ENCODE measurements around the gene CSNK2A1.
A peak's percentile ranks its signal among the peaks of the same experiment; 100 is the strongest.

The CSNK2A1 gene

DNA sequence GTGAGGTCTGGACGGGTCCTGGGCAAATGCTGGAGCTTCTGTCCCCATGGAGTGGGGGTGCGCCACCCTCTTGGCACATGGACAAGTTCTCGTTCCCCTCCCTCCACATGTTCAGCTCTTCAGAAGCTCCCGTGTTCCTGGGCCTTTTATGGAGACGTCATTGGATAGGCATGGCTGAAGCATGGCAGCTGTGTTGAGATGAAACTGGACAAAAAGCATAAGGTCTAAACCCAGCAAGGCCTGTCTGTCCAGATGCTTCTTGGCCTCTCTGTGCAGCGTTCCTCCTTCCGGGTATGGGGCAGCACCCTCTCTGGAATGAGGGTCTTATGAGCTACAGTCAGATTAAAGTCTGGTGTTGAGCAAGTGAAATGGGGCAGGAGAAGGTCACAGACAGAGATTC, 108.0 kb downstream of the CSNK2A1 start:
- no peak overlapping the region for H3K4me3 ChIP-seq (ENCODE audit: low read depth, low read length)
- TF ChIP-seq, protein P1, sequence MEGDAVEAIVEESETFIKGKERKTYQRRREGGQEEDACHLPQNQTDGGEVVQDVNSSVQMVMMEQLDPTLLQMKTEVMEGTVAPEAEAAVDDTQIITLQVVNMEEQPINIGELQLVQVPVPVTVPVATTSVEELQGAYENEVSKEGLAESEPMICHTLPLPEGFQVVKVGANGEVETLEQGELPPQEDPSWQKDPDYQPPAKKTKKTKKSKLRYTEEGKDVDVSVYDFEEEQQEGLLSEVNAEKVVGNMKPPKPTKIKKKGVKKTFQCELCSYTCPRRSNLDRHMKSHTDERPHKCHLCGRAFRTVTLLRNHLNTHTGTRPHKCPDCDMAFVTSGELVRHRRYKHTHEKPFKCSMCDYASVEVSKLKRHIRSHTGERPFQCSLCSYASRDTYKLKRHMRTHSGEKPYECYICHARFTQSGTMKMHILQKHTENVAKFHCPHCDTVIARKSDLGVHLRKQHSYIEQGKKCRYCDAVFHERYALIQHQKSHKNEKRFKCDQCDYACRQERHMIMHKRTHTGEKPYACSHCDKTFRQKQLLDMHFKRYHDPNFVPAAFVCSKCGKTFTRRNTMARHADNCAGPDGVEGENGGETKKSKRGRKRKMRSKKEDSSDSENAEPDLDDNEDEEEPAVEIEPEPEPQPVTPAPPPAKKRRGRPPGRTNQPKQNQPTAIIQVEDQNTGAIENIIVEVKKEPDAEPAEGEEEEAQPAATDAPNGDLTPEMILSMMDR (IDR thresholded peaks at IDR 0.05; ENCODE audit: insufficient read depth, low read depth, low read length, missing control alignments), result no peak

DNA sequence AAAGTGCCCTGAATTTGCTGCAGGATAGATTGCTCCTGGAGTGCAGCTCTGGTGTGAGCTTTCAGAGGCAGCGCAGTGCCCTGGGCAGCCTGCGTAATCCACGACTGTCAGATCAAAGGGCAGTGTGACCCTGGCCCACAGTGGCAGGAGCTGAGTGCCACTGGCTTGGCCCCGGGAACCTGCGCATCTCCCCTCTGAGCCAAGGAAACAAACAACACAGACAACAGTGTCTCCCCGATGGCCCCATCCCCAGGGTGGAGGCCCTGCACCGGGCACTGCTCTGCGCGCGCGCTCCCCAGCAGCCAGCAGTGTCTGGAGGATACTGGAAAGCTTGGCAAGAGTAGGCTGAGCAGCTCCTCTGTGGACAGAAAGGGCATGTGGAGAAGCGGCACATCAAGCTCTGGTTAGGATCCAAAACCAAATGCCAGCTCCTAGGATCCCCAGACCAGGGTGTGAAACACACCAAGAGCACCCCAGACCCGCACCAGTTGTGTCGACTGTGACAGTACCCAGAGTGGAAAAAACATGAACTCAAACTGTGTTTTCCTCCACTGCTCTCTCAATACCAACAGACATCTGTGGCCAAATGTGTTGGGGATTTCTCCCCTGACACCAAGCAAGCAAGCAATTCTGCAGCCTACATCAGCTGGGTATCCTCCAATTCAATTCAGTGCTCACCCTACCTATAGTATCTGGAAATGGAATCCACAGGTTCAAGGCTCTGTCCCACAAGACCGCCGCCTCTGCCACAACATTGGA, 108.8 kb downstream of the CSNK2A1 start:
- DNase-seq (ENCODE audit: low read depth), result no peak
- TF ChIP-seq, protein P1 (IDR thresholded peaks at IDR 0.05; ENCODE audit: insufficient read depth, low read depth, low read length, missing control alignments), result no peak
- no peak overlapping the region for H3K4me3 ChIP-seq (ENCODE audit: low read depth, low read length)

More for the DNA sequence above, 108.0 kb downstream of the CSNK2A1 start:
- DNase-seq (ENCODE audit: low read depth), result no peak

DNA sequence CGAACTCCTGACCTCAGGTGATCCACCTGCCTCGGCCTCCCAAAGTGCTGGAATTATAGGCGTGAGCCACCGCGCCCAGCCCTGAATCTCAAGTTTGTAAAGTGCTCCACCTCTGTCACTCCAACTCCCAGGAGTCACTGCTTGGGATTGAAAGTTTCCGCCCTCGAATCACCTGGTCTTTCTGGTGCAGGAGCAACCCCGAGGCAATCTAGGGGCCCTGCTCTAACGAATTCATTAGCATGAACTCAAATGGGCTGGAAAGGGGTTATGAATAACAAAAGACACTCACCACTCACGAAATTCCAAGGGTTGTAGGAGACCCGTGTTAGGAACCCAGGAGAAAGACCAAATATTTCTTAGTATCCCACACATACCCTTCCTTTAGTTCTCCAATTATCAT, 109.4 kb downstream of the CSNK2A1 start:
- DNase-seq (ENCODE audit: low read depth), result no peak
- TF ChIP-seq, protein P1 (IDR thresholded peaks at IDR 0.05; ENCODE audit: insufficient read depth, low read depth, low read length, missing control alignments), result no peak
- no peak overlapping the region for H3K4me3 ChIP-seq (ENCODE audit: low read depth, low read length)

DNA sequence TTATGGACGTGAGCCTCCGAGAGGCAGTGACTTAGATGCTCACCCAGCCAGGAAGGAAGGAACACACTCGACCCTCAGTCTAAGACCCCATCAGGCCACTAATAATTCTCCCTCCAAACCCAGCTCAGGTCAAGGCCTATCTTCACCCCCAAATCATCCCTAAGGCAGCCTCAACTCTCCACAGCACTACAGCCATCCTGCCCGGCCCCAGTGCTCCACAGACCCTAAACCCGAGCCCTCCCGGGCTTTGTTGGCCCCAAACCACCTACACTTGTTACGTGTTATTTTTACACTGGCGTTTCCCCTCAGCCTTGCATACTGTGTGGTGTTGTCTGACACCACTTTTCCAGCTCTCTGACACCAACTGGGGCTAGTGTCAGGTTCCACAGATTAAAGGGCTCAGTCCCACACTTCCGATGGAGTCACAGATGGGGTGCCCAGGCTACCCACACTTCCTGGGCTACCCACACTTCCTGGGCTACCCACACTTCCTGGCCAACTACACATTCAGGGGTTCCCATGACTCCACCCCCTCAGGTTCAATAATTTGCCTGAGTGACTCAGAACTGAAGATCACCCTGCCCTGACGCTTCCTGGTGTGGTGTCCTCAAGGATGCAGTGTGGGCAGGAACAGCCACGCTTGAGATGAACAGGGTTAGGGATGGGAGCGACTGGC, 110.2 kb downstream of the CSNK2A1 start:
- peak; percentile 89 for DNase-seq (ENCODE audit: low read depth)
- H3K4me3 ChIP-seq (ENCODE audit: low read depth, low read length), result 0 out of 2 replicates have a peak overlapping the region, but pooled peaks have one; percentile 13
- TF ChIP-seq, protein P1 (IDR thresholded peaks at IDR 0.05; ENCODE audit: insufficient read depth, low read depth, low read length, missing control alignments), result no peak

DNA sequence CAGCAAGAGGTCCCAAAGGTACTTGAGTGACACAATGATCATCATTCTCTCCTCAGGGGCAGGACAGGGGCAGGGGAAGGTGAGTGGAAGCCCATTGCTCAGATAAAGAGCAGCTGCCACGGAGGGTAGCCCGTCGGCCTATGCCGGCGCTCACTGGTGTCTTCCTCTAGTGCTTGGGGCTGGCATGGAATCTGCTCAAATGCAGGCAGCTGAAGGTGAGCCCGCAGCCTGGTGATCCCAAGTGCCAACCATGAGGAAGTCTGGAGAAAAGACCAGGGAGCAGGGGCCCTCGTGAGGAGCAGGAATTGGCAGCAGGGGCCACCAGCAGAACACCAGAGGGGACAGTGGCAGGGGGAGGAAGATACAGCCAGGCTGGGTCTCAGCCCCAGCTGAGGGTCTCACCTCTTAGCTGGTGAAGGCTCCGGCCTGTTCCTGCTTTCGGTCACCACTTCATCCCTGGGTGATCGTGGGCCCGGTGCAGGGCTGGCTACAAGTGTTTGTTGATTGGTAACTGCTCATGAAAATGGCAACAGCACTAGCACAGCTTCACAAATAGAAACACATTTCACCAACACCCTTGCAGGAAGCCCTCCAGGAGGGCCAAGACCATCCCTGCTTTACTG, 110.8 kb downstream of the CSNK2A1 start:
- TF ChIP-seq, protein P1 (IDR thresholded peaks at IDR 0.05; ENCODE audit: insufficient read depth, low read depth, low read length, missing control alignments), result no peak
- DNase-seq (ENCODE audit: low read depth), result no peak
- no peak overlapping the region for H3K4me3 ChIP-seq (ENCODE audit: low read depth, low read length)

DNA sequence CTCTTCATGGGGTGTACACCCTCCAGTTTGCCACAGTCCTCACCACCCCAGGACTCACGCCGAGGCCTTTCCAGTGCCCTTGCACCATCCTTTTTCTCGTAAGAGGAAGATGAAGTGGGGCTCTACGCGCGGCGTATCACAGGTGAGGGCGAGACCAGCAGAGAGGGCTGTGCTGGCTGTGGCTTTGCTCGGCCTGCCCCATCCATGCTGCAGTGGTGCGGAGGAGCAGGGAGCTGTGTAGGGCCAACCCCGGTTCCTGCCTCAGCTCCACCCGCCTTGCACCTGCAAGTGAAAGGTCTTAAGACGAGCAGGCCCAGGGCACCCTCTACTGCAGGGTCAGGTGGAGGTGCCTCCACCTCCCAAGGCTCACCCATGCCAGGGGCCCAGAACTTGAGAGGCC, 111.4 kb downstream of the CSNK2A1 start:
- no peak for DNase-seq (ENCODE audit: low read depth)
- no peak overlapping the region for H3K4me3 ChIP-seq (ENCODE audit: low read depth, low read length)
- TF ChIP-seq, protein P1 (IDR thresholded peaks at IDR 0.05; ENCODE audit: insufficient read depth, low read depth, low read length, missing control alignments), result no peak
